GM19239 (cell line): Measurements from ENCODE around the gene BAIAP2.

Experiments
- DNase-seq: peaks from one replicate; pipeline ENCODE4 v3.0.0; 2011; ENCODE audit warnings: low spot score; ENCODE audit not compliant: insufficient read length
- FAIRE-seq: peaks from 2 replicates; lab custom pipeline; 2011; peaks lifted over from hg19 to GRCh38; lab: Jason Lieb, UNC

BAIAP2 gene

DNA sequence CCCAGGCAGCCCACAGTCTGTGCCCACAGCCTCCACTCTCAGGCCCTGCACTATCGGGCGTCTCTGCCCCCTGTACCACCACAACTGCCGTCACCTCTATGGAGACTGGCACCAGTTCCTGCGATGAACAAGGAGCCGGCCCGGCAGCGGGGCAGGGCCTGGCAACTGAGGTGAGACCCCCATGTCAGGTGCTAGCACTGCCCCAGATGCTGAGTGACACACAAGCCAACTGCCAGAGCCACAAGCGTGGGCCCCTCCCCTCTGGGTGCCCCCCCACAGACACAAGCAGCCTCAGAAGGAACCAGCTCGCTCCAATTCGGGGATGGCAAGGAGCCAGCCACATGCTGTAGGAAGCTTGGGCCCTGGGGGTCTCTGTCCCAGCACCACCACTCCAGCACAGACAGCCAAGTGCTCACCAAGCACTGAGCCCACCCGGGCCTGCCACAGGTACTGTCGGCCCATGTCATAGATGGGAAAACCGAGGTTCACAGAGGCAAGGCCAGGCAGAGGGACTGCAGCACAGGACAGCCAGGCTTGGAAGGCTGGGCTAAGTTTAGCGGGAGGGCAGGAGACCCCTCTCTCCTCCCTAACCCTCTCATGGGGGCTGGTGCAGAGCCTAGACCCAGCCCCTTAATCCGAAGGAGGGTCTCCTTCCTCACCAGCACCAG lies 128.9 kb downstream of the BAIAP2 start:
- FAIRE-seq = no peak
- no peak for DNase-seq

DNA sequence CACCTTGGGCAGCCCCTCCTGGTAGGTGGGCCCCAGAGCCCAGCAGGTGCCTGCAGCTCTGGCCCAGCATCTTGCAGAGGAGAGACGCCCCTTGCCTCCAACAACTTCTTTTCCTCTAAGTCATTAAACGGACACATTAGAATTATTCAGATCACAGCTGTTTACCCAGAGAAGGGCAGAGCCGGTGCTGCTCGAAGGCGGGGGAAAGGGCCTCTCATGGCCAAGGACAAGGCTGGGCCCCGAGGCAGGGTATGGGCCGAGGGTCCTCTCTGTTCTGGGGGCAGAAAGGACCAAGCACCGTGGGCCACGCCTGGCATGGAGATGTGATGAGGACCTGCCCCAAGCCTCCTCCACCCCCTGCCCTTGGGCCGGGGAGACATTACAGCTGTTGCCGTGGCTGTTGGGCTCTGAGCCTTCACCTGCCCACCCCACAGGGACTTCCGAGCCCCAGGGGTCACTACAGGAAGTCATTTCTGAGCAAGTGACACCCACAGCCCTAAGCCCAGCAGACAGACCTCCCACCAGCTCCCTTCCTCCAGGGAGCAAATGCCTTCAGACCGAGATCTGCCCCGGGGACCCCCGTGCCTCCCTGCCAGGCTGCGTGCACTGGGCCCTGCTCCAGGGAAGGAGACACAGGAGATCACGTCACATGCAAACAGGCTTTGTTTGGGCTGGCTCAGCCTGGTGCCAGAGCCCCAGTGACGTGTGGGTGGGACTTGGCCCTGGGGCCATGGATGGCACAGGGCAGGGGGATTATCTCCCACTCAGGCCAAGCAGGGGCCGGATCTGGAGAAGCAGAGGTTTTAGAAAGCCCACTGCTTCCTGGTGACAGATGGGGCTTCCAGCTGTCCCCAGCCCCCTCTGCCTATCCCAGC lies 129.7 kb downstream of the BAIAP2 start:
- no peak for DNase-seq
- FAIRE-seq = no peak

DNA sequence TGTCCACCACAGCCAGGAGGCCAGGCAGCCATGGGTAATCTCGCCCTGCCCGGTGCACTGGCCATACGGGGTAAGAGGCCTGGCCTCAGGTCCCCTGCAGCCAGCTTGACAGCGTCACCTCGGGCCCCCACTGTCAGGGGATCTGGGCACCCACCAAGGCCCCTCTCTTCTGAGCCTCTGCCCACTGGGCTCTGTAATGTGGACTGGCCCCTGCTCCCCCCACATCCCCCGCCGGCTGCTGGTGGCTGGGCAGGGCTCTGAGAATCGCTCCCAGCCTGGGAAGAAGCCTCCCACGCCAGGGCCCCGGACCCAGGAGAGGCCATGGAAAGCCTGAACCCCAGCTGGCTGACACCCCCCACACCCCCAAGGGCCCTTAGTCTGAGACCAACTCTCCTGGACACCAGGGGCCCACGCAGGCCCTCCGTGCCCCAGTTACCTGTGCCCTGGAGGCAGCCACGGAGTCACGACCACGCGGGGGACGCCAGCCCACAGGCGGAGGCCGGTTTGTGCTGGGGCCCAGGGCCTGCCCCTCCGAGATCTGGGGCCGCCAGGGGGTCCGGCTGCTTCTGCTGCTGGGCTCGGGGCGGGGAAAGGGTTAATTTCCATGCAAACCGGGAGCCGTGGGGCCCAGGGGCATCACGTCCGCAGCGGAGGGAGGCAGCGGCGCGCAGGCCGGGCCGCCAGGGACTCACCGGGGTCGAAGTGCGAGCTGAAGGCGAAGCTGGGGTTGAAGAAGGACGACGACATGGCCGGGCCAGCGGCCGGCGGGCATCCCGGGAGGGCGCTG lies 130.5 kb downstream of the BAIAP2 start, which contains the start of gene PVALEF:
Gene PVALEF, plus strand, starts transcription at position 262 of the 787 bp plus-strand sequence. CDS start 15,720 bp downstream, outside the sequence.
- FAIRE-seq (no peak), DNase-seq (no peak)

GRCh38 chr17:81166033-81166492 lies 131.1 kb downstream of the BAIAP2 start, which contains the start of gene AATK:
AATK (minus strand) TSS chr17:81166221; CDS start chr17:81165992, 229 bp downstream.
- DNase-seq = no peak
- no peak for FAIRE-seq
